ENCODE measurements around the gene CARD10. TPM values are rescaled to one million over a fixed set of nuclear protein-coding genes. Genes with fewer than 3 reads are reported as not detected.

The CARD10 gene, protein sequence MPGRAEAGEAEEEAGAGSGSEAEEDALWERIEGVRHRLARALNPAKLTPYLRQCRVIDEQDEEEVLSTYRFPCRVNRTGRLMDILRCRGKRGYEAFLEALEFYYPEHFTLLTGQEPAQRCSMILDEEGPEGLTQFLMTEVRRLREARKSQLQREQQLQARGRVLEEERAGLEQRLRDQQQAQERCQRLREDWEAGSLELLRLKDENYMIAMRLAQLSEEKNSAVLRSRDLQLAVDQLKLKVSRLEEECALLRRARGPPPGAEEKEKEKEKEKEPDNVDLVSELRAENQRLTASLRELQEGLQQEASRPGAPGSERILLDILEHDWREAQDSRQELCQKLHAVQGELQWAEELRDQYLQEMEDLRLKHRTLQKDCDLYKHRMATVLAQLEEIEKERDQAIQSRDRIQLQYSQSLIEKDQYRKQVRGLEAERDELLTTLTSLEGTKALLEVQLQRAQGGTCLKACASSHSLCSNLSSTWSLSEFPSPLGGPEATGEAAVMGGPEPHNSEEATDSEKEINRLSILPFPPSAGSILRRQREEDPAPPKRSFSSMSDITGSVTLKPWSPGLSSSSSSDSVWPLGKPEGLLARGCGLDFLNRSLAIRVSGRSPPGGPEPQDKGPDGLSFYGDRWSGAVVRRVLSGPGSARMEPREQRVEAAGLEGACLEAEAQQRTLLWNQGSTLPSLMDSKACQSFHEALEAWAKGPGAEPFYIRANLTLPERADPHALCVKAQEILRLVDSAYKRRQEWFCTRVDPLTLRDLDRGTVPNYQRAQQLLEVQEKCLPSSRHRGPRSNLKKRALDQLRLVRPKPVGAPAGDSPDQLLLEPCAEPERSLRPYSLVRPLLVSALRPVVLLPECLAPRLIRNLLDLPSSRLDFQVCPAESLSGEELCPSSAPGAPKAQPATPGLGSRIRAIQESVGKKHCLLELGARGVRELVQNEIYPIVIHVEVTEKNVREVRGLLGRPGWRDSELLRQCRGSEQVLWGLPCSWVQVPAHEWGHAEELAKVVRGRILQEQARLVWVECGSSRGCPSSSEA
- 50.7 and 70.0 TPM in 2 replicates for total RNA-seq

DNA sequence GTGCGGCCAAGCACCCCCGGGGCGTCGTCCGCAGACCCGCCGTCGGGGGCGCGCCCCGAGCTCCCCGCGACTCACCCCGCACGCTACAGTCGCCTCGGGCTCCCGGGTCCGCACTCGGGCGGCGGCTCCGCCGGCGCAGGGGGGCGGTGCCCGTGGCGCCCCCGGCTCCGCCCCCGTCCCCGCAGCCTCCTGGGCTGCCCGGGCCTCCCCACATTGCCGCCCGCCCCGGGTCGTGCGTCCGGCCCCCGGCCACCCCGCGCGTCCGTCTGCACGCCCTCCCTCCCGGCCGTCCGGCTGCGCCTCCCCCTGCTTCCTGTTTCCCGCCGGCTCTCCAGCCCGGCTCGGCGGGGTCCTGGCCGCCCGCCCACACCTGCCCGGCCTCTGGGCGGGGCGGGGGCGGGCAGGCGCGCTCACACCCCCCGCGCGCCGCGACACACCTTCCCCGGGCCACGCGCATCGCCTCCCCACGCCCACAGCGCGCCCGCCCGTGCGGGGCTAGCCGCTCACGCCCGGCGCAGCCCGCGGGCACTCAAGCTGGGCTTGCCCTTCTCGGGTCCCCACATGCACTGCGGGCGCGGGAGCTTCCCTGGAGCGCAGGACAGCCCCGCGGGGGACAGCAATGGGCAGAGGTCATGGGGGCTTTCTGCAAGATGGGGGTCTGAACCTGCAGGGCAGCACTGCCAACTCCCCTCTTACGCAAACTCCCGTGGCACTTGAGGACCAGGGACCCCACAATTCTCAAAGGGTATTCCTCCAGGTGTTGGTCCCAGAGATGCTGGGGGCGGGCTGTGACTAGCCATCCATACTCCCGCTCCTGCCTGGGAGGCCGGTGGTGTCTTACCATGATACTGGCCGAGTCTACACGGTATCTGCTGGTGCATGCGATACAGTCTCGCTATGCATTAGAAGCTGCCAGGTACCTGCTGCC is at the start of gene CARD10:
Gene CARD10 (minus strand): TSS at position 148 of the 928 bp plus-strand sequence. CDS start 215 bp downstream, outside the sequence.

DNA sequence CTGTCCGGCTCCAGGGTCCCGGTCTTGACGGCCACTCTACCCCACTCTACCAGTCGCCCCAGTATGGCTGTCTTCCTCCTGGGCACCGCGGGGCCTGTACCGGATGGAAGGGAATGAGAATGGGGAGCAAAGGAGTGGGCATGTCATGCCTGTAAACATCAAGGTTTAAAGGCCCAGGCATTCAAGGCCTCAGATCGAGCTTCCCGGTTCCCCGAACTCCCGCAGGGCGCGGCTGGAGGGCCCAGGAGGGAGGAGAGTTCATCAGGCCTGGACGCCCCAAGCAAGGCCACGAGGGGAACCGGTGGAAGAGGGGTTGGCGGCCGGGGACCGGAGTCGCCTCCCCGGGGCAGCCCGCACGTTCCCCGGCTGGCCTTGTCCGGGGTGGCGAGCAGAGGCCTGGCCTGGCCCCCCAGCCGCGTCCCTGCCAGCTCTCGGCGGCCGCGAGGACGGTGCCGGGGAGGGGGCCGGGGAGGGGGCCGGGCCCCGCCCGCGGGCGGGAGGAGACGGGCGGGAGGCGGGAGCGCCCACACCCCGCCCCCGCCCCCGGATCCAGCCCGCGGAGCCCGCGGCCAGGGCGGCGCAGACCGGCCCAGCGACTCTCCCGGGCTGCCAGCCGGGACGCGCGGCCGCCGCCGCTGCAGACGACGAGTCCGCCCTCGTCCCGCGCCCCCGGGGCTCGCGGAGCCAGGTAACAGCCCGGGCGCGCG is 40.8 kb upstream of the CARD10 start, which contains the start of gene CDC42EP1:
Gene CDC42EP1 (plus strand): TSS at position 580 of the 707 bp plus-strand sequence. CDS start 5,870 bp downstream, outside the sequence.

DNA sequence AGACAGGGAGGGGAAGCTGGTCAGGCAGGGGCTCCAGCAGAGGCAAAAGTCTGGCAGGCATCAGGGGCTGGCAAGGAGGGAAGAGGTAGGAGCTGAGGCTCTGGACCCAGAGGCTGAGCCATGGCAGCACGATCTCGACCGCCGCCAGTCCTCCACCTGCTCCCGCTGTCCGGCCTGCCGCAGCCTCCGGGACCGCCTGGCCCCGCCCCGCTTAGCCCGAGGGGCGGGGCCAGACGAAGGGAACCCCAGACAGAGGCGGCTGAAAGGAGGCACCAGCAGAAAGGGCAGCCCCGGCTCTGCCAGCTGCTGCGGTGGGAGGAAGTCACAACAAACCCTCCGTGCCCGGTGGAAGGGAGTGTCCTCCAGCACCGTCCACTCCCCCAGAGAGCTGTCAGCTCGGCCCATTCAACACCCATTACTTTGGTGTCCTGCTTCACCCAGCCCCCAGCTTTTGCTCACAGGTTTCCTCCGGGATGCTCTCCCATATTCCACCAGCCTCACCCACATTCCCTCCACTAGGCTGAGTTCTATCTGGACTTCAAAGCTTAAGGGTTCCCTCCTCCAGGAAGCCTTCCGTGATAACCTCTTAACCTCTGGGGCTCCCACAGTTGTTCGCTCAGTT is 32.9 kb downstream of the CARD10 start, which contains the start of gene MFNG:
Gene MFNG (minus strand): TSS at position 161 of the 622 bp plus-strand sequence. CDS start 207 bp downstream, outside the sequence.

Other genes with a start within 250 kb of the CARD10 start
- under 0.01 and 0.17 TPM in 2 replicates for gene CYTH4, start 236.9 kb downstream of the CARD10 start, total RNA-seq
- gene ELFN2, start 91.9 kb downstream of the CARD10 start, total RNA-seq: under 0.01 TPM in 1 of 2 replicates, not detected in the other
- gene MFNG, start 33.0 kb downstream of the CARD10 start, total RNA-seq: 105 and 133 TPM in 2 replicates
- 6.9 and 8.2 TPM in 2 replicates for gene CDC42EP1, start 41.1 kb upstream of the CARD10 start, total RNA-seq
- gene LGALS2, start 60.7 kb upstream of the CARD10 start, total RNA-seq: not detected in 2 replicates
- gene GGA1, start 89.4 kb upstream of the CARD10 start, total RNA-seq: 66.3 and 126 TPM in 2 replicates
- gene SH3BP1, start 120.3 kb upstream of the CARD10 start, total RNA-seq: 0.54 and 1.4 TPM in 2 replicates
- gene PDXP, start 139.3 kb upstream of the CARD10 start, total RNA-seq: 4.7 and 6.1 TPM in 2 replicates
- gene LGALS1, start 156.2 kb upstream of the CARD10 start, total RNA-seq: 2,994 and 4,027 TPM in 2 replicates
- gene NOL12, start 166.9 kb upstream of the CARD10 start, total RNA-seq: 19.1 and 19.4 TPM in 2 replicates
- 116 and 141 TPM in 2 replicates for gene TRIOBP, start 177.6 kb upstream of the CARD10 start, total RNA-seq